ENCODE data around the gene BTNL8.

- TF ChIP-seq POLR2AphosphoS5 (IDR thresholded peaks at IDR 0.05; ENCODE audit: low read depth, low read length) (no peak), POLR2A (IDR thresholded peaks at IDR 0.05; ENCODE audit: low read depth, low read length) (no peak), TAF1 (IDR thresholded peaks at IDR 0.05; ENCODE audit: borderline replicate concordance, low read depth, low read length) (no peak)
Observed at GRCh38 chr5:180932660-180933059, 33.7 kb downstream of the BTNL8 start.

All from GM12892 (cell line).